ENCODE data around the gene OR5M11. TPM values are rescaled to one million over a fixed set of nuclear protein-coding genes. Genes with fewer than 3 reads are reported as not detected.
A peak's percentile ranks its signal among the peaks of the same experiment; 100 is the strongest.
"Not testable (repeated sequence)": the region's sequence is repeated elsewhere in the genome, so short reads cannot be mapped to it uniquely, and the experiment has no call there.

The OR5M11 gene
- total RNA-seq, result under 1 TPM in 1 of 8 experiments, not detected in 7; 0.28 TPM

DNA sequence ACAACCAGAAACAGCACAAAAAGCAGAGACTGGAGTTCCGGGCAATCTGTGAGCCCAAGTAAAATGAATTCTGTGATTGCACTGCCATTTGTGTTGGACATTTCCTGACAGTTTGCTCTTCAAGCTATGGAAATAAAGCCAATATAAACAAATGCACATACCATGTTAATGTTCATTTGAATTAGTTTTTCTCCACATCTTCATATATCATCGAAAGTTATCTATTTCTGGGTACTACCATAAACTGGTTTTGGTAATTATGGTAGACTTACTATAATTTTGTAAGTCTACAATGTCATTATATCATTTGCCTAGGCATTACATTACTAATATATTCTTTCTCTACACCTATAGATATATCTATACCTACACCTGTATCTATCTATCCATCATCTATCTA is at the start of gene OR5M11:
OR5M11 (minus strand) TSS at position 101 of the 400 bp plus-strand sequence; CDS start at position 101, 0 bp downstream.
- H3K4me3 ChIP-seq, result no peak within 1 kb of the TSS
- no peak for ATAC-seq (replicated peaks in 6 of 8)
- in situ Hi-C loops (cut with MboI; ENCODE audit: low pct_unique_long_range_greater_than_20kb in 2 of 9, low sequenced_read_pairs in 9 of 9, unreplicated experiment in 9 of 9), result no loop called here
- no peaks in the 10 kb centered on the region for H3K4me1 ChIP-seq (replicated peaks in 1 of 2)
- H3K27ac ChIP-seq, result no peak within 1 kb of the TSS
- 0 to 100% (median 68%) methylated on average over 1 to 2 of the region's 2 CpGs; no CpG with 5 or more reads in 1 of the 10 experiments for WGBS, 10 experiments

DNA sequence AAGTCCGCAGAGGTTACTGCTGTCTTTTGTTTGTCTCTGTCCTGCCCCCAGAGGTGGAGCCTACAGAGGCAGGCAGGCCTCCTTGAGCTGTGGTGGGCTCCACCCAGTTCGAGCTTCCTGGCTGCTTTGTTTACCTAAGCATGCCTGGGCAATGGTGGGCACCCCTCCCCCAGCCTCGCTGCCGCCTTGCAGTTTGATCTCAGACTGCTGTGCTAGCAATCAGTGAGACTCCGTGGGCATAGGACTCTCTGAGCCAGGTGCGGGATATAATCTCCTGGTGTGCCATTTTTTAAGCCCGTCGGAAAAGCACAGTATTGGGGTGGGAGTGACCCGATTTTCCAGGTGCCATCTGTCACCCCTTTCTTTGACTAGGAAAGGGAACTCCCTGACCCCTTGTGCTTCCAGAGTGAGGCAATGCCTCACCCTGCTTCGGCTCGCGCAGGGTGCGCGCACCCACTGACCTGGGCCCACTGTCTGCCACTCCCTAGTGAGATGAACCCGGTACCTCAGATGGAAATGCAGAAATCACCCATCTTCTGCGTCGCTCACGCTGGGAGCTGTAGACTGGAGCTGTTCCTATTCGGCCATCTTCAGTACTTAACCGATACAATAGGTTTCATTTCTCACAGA is 49.1 kb upstream of the OR5M11 start:
- H3K4me1 ChIP-seq (replicated peaks in 1 of 2); H3K27ac ChIP-seq; H3K4me3 ChIP-seq; ATAC-seq (replicated peaks in 6 of 8): not testable (repeated sequence)
- WGBS, 10 experiments, result 70 to 100% (median 83%) methylated on average over 1 to 6 of the region's 20 CpGs; no CpG with 5 or more reads in 3 of the 10 experiments
- in situ Hi-C loops (cut with MboI; ENCODE audit: low pct_unique_long_range_greater_than_20kb in 2 of 9, low sequenced_read_pairs in 9 of 9, unreplicated experiment in 9 of 9), result loop anchor here in 1 of 9 experiments (25.0 kb wide), 1 partner anchor 95 kb away; the partner anchor contains the start of gene OR9G1

DNA sequence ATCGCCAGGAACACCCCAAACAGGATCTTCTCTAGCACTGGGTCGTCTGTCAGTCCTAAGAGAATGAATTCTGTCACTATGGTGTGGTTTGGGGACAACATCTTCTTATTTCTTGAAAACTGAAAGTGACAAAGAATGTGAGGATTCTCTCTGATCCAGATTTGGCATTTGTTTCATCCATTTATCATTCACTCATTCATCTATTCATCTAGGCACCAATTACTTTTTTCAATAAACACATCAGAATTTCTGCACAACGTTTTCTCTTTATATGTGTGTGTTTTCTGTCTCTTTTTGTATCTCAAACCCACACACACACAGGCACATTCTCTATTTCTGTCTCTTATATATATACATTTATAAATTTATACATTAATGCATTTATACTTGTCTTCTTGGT is 34.6 kb upstream of the OR5M11 start, which contains the start of gene OR5M10:
OR5M10 (minus strand) TSS at position 101 of the 400 bp plus-strand sequence; CDS start at position 101, 0 bp downstream.
- WGBS, 10 experiments, result 0 to 63% (median 40%) methylated on average over 1 to 3 of the region's 3 CpGs; no CpG with 5 or more reads in 2 of the 10 experiments
- Histone ChIP-seq H3K27ac (no peak within 1 kb of the TSS), H3K4me3 (no peak within 1 kb of the TSS), H3K4me1 (replicated peaks in 1 of 2) (no peaks in the 10 kb centered on the region)
- ATAC-seq (replicated peaks in 6 of 8), result no peak
- in situ Hi-C loops (cut with MboI; ENCODE audit: low pct_unique_long_range_greater_than_20kb in 2 of 9, low sequenced_read_pairs in 9 of 9, unreplicated experiment in 9 of 9), result loop anchor here in 1 of 9 experiments (25.0 kb wide), 1 partner anchor 110 kb away; the partner anchor contains the start of gene OR9G1

DNA sequence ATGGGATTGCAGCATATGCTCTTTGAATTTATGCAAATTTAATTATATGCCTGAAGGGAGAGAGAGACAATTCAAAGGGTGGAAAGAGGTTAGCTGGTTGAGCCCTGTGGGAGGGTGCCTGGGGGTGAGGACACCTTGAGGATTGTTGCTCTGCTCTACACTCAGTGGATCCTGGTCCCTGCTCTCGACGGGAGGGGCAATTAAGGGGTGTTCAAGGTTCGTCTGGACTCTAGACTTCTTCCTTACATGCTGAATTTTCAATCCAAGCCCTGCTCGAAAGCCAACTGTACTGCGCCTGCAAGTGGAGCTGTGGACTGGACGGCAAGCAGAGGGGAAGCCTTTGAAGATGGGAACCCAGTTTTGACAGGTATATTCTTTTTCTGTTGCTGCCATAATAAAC is 15.5 kb upstream of the OR5M11 start:
- WGBS, 10 experiments, result 0 to 92% (median 58%) methylated on average over 1 to 6 of the region's 6 CpGs; no CpG with 5 or more reads in 1 of the 10 experiments
- peak in 2 of 8 experiments; percentile 23 to 26 for ATAC-seq (replicated peaks in 6 of 8)
- Histone ChIP-seq H3K27ac (no peak overlapping the region), H3K4me3 (no peak overlapping the region), H3K4me1 (replicated peaks in 1 of 2) (no peaks in the 10 kb centered on the region)
- in situ Hi-C loops (cut with MboI; ENCODE audit: low pct_unique_long_range_greater_than_20kb in 2 of 9, low sequenced_read_pairs in 9 of 9, unreplicated experiment in 9 of 9), result no loop called here

DNA sequence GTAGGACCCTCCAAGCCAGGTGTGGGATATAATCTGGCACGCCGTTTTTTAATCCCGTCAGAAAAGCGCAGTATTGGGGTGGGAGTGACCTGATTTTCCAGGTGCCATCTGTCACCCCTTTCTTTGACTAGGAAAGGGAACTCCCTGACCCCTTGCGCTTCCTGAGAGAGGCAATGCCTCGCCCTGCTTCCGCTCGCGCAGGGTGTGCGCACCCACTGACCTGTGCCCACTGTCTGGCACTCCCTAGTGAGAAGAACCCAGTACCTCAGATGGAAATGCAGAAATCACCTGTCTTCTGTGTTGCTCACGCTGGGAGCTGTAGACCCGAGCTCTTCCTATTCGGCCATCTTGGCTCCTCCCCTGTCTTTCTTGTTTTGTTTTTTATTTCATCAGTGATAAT is 11.6 kb upstream of the OR5M11 start:
- ATAC-seq (replicated peaks in 6 of 8); in situ Hi-C loops (cut with MboI; ENCODE audit: low pct_unique_long_range_greater_than_20kb in 2 of 9, low sequenced_read_pairs in 9 of 9, unreplicated experiment in 9 of 9); H3K4me3 ChIP-seq; H3K27ac ChIP-seq; H3K4me1 ChIP-seq (replicated peaks in 1 of 2): not testable (repeated sequence)
- 34 to 90% (median 80%) methylated on average over 2 to 10 of the region's 13 CpGs; no CpG with 5 or more reads in 5 of the 10 experiments for WGBS, 10 experiments

DNA sequence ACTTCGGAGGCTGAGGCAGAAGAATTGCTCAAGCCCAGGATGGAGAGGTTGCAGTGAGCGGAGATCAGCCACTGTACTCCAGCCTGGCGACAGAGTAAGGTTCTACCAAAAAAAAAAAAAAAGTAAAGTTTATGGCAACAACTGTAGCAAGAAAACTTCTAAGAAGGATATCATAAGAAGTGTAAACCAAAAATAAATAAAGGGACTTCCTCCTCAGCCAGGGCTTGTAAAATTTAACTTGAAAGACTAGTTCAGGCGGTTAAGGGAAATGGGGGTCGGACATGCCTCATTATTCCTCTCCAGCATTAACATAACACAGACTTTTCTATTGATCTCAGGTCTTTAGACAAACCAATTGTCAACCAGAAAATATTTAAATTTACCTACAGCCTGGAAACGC is 2.5 kb upstream of the OR5M11 start:
- H3K27ac ChIP-seq, result no peak overlapping the region
- 10 to 100% (median 74%) methylated on average over 1 to 6 of the region's 6 CpGs for WGBS, 10 experiments
- H3K4me3 ChIP-seq, result no peak overlapping the region
- no peak for ATAC-seq (replicated peaks in 6 of 8)
- in situ Hi-C loops (cut with MboI; ENCODE audit: low pct_unique_long_range_greater_than_20kb in 2 of 9, low sequenced_read_pairs in 9 of 9, unreplicated experiment in 9 of 9), result no loop called here
- H3K4me1 ChIP-seq (replicated peaks in 1 of 2), result no peaks in the 10 kb centered on the region

DNA sequence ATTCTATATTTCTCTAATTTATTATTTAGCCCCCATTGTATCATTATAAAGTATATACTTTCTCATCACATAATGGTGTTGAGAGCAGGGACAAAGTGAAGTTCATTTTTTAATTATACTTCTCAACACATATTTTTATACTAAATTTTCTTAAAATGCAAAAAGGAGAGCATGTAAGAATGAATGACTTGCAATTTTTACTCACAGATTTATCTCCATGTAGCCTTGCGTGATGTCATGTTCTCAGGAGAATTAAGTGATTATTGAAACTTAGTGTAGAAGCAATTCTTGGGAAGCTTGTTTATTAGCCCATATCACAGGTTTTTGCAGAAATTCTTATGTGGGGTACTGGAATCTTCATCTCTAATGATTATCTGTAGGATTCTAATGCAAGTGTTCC is 682 bp upstream of the OR5M11 start:
- no peak for ATAC-seq (replicated peaks in 6 of 8)
- Histone ChIP-seq H3K27ac (no peak overlapping the region), H3K4me1 (replicated peaks in 1 of 2) (no peaks in the 10 kb centered on the region), H3K4me3 (no peak overlapping the region)
- WGBS, 10 experiments, result 10 to 100% (median 92%) methylated on average over 1 of the region's 1 CpG; no CpG with 5 or more reads in 3 of the 10 experiments
- in situ Hi-C loops (cut with MboI; ENCODE audit: low pct_unique_long_range_greater_than_20kb in 2 of 9, low sequenced_read_pairs in 9 of 9, unreplicated experiment in 9 of 9), result no loop called here

DNA sequence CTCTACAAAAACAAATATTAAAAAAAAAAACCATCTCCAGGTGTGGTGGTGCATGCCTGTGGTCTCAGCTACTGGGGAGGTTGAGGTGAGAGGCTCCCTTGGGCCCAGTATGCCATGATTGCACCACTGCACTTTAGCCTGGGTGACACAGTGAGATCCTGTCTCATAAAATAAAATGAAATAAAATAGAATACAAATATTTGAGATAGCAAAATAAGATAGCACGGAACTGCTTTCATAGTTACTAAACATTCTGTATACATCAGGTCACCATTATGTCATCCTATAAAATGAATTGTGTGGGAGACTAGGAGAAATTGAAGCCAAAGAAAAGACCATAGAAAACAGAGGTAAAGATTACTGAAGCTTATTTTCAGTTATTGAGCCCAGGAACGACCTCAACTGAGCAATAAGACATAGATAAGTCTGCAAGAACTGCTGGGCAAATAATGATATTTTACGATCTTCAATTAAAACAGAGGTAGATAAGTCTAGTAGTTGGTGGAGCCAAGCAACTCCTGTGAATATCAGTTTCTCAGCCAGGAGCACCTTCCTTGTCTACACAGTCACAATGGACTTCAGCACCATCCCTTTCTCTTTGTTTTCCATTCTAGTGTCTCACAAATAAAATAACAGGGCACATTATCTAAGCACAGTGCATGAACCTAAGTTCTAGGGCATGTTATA is 9.9 kb downstream of the OR5M11 start:
- 0 to 80% (median 60%) methylated on average over 1 to 3 of the region's 3 CpGs for WGBS, 10 experiments
- in situ Hi-C loops (cut with MboI; ENCODE audit: low pct_unique_long_range_greater_than_20kb in 2 of 9, low sequenced_read_pairs in 9 of 9, unreplicated experiment in 9 of 9), result no loop called here
- no peak for ATAC-seq (replicated peaks in 6 of 8)
- no peak overlapping the region for H3K4me3 ChIP-seq
- no peak overlapping the region for H3K27ac ChIP-seq
- no peaks in the 10 kb centered on the region for H3K4me1 ChIP-seq (replicated peaks in 1 of 2)

DNA sequence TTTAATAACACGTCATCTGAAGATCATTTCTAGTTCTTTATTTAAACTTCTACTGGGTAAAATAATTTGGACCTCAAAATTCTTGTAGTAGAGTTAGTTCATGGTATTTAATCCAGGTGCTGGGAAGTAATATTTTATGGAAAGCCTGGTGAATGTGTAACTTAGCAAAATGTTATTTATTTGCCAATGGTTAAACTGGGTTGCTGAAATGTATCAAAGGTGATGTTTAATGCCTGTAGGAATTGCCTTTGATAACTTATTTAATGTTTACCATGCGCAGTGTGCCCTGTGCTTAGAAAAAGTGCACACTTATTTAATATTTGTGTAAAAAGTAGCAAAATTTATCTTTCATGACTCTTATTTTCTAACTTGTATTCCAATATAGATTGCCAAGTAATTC is 11.2 kb downstream of the OR5M11 start:
- WGBS, 10 experiments, result 29 to 100% (median 75%) methylated on average over 1 to 2 of the region's 2 CpGs
- Histone ChIP-seq H3K4me3 (no peak overlapping the region), H3K4me1 (replicated peaks in 1 of 2) (no peaks in the 10 kb centered on the region), H3K27ac (no peak overlapping the region)
- no peak for ATAC-seq (replicated peaks in 6 of 8)
- in situ Hi-C loops (cut with MboI; ENCODE audit: low pct_unique_long_range_greater_than_20kb in 2 of 9, low sequenced_read_pairs in 9 of 9, unreplicated experiment in 9 of 9), result no loop called here

DNA sequence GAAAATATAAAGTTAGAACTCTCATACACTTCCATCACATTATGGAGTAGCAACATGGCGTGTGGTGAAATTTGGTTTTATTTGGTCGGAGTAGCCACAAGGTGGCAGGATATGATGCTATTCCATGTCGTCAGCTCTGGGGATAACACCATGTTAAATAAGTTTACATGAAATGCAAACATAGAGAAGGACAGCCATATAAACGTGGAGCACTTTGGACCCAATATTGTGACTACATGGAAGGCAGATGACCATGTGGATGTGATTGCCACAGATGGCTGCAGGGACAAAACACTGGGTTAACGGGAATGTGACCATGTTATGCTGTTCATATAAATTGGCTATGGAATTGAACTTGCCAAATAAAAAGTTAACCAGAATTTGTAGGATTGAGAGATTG is 21.0 kb downstream of the OR5M11 start:
- in situ Hi-C loops (cut with MboI; ENCODE audit: low pct_unique_long_range_greater_than_20kb in 2 of 9, low sequenced_read_pairs in 9 of 9, unreplicated experiment in 9 of 9), result no loop called here

DNA sequence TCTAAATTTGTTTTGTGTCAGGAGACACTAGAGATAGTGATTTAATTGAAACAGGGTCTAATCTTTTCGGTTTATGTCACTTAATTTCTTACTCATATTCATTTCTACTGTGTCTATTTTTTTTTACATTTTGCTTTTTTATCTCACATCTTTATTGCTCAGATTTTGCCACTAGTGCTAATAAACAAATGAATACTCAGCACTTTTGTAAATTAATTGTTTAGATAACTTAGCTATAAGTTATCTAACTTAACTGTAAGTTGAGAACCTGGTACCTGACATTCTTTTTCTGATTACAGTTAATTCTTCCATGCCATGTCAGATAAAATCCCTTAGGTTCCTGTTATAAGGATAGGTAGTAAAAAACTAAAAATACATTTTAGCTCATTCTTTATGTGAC is 29.8 kb downstream of the OR5M11 start:
- Histone ChIP-seq H3K27ac (no peak overlapping the region), H3K4me1 (replicated peaks in 1 of 2) (no peaks in the 10 kb centered on the region), H3K4me3 (no peak overlapping the region)
- ATAC-seq (replicated peaks in 6 of 8), result no peak
- in situ Hi-C loops (cut with MboI; ENCODE audit: low pct_unique_long_range_greater_than_20kb in 2 of 9, low sequenced_read_pairs in 9 of 9, unreplicated experiment in 9 of 9), result no loop called here
- WGBS, 10 experiments, result 9 to 88% (median 70%) methylated on average over 1 of the region's 1 CpG; no CpG with 5 or more reads in 1 of the 10 experiments

More for the DNA sequence above, 21.0 kb downstream of the OR5M11 start:
- Histone ChIP-seq H3K27ac (no peak overlapping the region), H3K4me3 (no peak overlapping the region), H3K4me1 (replicated peaks in 1 of 2) (no peaks in the 10 kb centered on the region)
- WGBS, 10 experiments, result 11 to 86% (median 49%) methylated on average over 3 to 5 of the region's 5 CpGs
- ATAC-seq (replicated peaks in 6 of 8), result peak in 2 of 8 experiments; percentile 28 to 48

DNA sequence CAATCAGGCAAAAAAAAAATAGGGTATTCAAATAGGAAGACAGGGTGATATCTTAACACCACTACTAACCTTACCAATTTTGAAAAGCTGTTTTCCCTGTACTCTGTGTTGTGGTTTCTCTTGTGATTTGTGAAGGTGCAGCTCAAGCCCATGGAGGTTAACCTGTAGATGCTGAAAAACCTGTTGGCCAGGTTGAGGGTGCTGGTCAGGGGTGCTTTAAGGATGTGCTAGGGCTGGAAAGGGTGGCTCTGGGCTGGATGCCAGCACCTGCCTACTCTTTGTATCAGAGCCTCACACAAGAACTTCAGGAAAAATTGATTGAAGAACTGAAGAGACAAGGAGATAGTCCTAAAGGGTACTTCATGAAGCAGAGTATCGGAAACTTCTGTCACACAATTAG is 33.6 kb downstream of the OR5M11 start:
- Histone ChIP-seq H3K27ac (no peak overlapping the region), H3K4me1 (replicated peaks in 1 of 2) (no peaks in the 10 kb centered on the region), H3K4me3 (no peak overlapping the region)
- ATAC-seq (replicated peaks in 6 of 8), result no peak
- 33 to 100% (median 71%) methylated on average over 1 of the region's 1 CpG; no CpG with 5 or more reads in 3 of the 10 experiments for WGBS, 10 experiments
- in situ Hi-C loops (cut with MboI; ENCODE audit: low pct_unique_long_range_greater_than_20kb in 2 of 9, low sequenced_read_pairs in 9 of 9, unreplicated experiment in 9 of 9), result no loop called here

DNA sequence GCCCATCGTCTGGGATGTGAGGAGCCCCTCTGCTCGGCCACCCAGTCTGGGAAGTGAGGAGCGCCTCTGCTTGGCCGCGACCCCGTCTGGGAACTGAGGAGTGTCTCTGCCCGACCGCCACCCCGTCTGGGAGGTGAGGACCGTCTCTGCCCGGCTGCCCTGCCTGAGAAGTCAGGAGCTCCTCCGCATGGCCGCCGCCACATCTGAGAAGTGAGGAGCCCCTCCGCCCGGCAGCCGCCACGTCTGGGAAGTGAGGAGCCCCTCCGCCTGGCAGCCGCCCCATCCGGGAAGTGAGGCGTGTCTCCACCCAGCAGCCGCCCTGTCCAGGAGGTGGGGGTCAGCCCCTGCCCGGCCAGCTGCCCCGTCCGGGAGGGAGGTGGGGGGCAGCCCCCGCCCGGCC is 46.0 kb downstream of the OR5M11 start:
- no peaks in the 10 kb centered on the region for H3K4me1 ChIP-seq (replicated peaks in 1 of 2)
- H3K4me3 ChIP-seq, result no peak overlapping the region
- no CpG with 5 or more reads among the region's 28 CpGs for WGBS, 10 experiments
- in situ Hi-C loops (cut with MboI; ENCODE audit: low pct_unique_long_range_greater_than_20kb in 2 of 9, low sequenced_read_pairs in 9 of 9, unreplicated experiment in 9 of 9), result no loop called here
- no peak overlapping the region for H3K27ac ChIP-seq
- no peak for ATAC-seq (replicated peaks in 6 of 8)
